Peyer's patch (tissue), 4 donors: ENCODE results near the gene CIZ1.

Experiments used
- CTCF ChIP-seq, 6 experiments: fragments of 450-650 bp in 4 of 6; fragments of 200-600 bp in 2 of 6; sonication (generic) in 1 of 6; IDR thresholded peaks; one replicate each; pipeline ENCODE4 v1.5.1; 2017 to 2019; ENCODE audit warnings: antibody characterized with exemption in 6 of 6, mild to moderate bottlenecking in 3 of 6, moderate library complexity in 1 of 6
- POLR2A ChIP-seq, 2 donors: fragments of 450-650 bp; IDR thresholded peaks; one replicate each; pipeline ENCODE4 v1.5.1; 2017; ENCODE audit warnings: antibody characterized with exemption in 2 of 2, mild to moderate bottlenecking in 2 of 2, moderate library complexity in 2 of 2

DNA sequence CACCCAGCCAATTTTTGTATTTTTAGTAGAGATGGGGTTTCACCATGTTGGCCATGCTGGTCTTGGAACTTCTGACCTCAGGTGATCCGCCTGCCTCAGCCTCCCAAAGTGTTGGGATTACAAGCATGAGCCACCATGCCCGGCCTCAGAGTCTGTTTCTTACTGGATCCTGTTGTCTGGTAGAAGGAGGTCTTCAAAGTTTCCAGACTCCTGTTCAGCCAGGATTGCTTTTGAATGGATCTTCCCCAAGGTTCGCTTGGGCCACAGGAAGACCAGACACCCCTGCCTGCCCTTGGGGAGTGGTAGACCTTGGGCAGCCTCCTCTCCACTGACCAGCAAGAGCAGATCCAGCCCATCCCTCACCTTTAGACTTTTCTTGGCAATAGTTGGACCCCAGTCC, 49.8 kb downstream of the CIZ1 start:
- TF ChIP-seq CTCF (IDR thresholded peaks at IDR 0.05) (no peak), POLR2A (IDR thresholded peaks at IDR 0.05) (no peak)
